ENCODE data around the gene SLC29A1.
A peak's percentile ranks its signal among the peaks of the same experiment; 100 is the strongest.
"Not testable (repeated sequence)": the region's sequence is repeated elsewhere in the genome, so short reads cannot be mapped to it uniquely, and the experiment has no call there.

SLC29A1 gene

GRCh38 chr6:44230034-44230675 is 6.8 kb downstream of the SLC29A1 start:
- no peak for DNase-seq (ENCODE audit: low read depth, low spot score)
- in situ Hi-C loops (cut with HindIII; ENCODE audit: low sequenced_read_pairs): no loop called here

GRCh38 chr6:44231426-44231825 is 8.0 kb downstream of the SLC29A1 start:
- DNase-seq (ENCODE audit: low read depth, low spot score); in situ Hi-C loops (cut with HindIII; ENCODE audit: low sequenced_read_pairs); H3K4me3 ChIP-seq (ENCODE audit: low read depth, low read length): not testable (repeated sequence)

More at GRCh38 chr6:44230034-44230675, 6.8 kb downstream of the SLC29A1 start:
- H3K4me3 ChIP-seq (ENCODE audit: low read depth, low read length): no peak overlapping the region
- TF ChIP-seq CTCF (IDR thresholded peaks at IDR 0.05; ENCODE audit: low read depth, low read length): no peak

GRCh38 chr6:44232676-44233566 is 9.5 kb downstream of the SLC29A1 start:
- TF ChIP-seq CTCF (IDR thresholded peaks at IDR 0.05; ENCODE audit: low read depth, low read length): no peak
- in situ Hi-C loops (cut with HindIII; ENCODE audit: low sequenced_read_pairs): no loop called here
- DNase-seq (ENCODE audit: low read depth, low spot score): no peak
- H3K4me3 ChIP-seq (ENCODE audit: low read depth, low read length): no peak overlapping the region

- no peak overlapping the region for H3K4me3 ChIP-seq (ENCODE audit: low read depth, low read length)
- no peak for TF ChIP-seq CTCF (IDR thresholded peaks at IDR 0.05; ENCODE audit: low read depth, low read length)
- DNase-seq (ENCODE audit: low read depth, low spot score): no peak
- in situ Hi-C loops (cut with HindIII; ENCODE audit: low sequenced_read_pairs): no loop called here
Observed at GRCh38 chr6:44233567-44234100, 10.2 kb downstream of the SLC29A1 start.

GRCh38 chr6:44234101-44235025 is 11.0 kb downstream of the SLC29A1 start:
- in situ Hi-C loops (cut with HindIII; ENCODE audit: low sequenced_read_pairs): no loop called here
- peak; percentile 88 for TF ChIP-seq CTCF (IDR thresholded peaks at IDR 0.05; ENCODE audit: low read depth, low read length)
- peak; percentile 82 for DNase-seq (ENCODE audit: low read depth, low spot score)
- H3K4me3 ChIP-seq (ENCODE audit: low read depth, low read length): no peak overlapping the region

GRCh38 chr6:44235269-44235668 is 11.9 kb downstream of the SLC29A1 start:
- no peak for DNase-seq (ENCODE audit: low read depth, low spot score)
- in situ Hi-C loops (cut with HindIII; ENCODE audit: low sequenced_read_pairs): no loop called here
- TF ChIP-seq CTCF (IDR thresholded peaks at IDR 0.05; ENCODE audit: low read depth, low read length): no peak
- no peak overlapping the region for H3K4me3 ChIP-seq (ENCODE audit: low read depth, low read length)

Measured in astrocyte of the spinal cord (primary cell).